ENCODE results near the gene CARNS1.
"Not testable (repeated sequence)": the region's sequence is repeated elsewhere in the genome, so short reads cannot be mapped to it uniquely, and the experiment has no call there.

The CARNS1 gene

GRCh38 chr11:67442504-67443404 lies 27.3 kb downstream of the CARNS1 start:
- DNase-seq = peak in 1 of 2 donors; percentile 18

- no peak for DNase-seq
Measured at GRCh38 chr11:67445515-67445914, 30.0 kb downstream of the CARNS1 start.

GRCh38 chr11:67448220-67448609 lies 32.7 kb downstream of the CARNS1 start:
- DNase-seq = no peak

GRCh38 chr11:67449116-67449844 lies 33.8 kb downstream of the CARNS1 start:
- no peak for DNase-seq

- DNase-seq = no peak
Measured at GRCh38 chr11:67450796-67451657, 35.5 kb downstream of the CARNS1 start.

GRCh38 chr11:67451658-67451976 lies 36.1 kb downstream of the CARNS1 start:
- no peak for DNase-seq

GRCh38 chr11:67452141-67452952 lies 36.9 kb downstream of the CARNS1 start, which contains the start of gene GPR152:
GPR152 (minus strand) TSS chr11:67452729; CDS start chr11:67452724, 5 bp downstream.
- no peak for DNase-seq

- no peak for DNase-seq
Measured at GRCh38 chr11:67453816-67454732, 38.6 kb downstream of the CARNS1 start.

GRCh38 chr11:67455054-67455453 lies 39.6 kb downstream of the CARNS1 start, which contains the start of gene CABP4:
CABP4 (plus strand) TSS chr11:67455354; CDS start chr11:67455424, 70 bp downstream.
- no peak for DNase-seq

- no peak for DNase-seq
Measured at GRCh38 chr11:67456068-67456705, 40.7 kb downstream of the CARNS1 start.

- no peak for DNase-seq
Measured at GRCh38 chr11:67457453-67457852, 42.0 kb downstream of the CARNS1 start.

GRCh38 chr11:67458266-67458665 lies 42.8 kb downstream of the CARNS1 start:
- no peak for DNase-seq

GRCh38 chr11:67463186-67463585 lies 47.7 kb downstream of the CARNS1 start:
- DNase-seq = no peak

GRCh38 chr11:67463680-67464410 lies 48.4 kb downstream of the CARNS1 start:
- no peak for DNase-seq

GRCh38 chr11:67464411-67465188 lies 49.1 kb downstream of the CARNS1 start:
- DNase-seq = peak; percentile 92 to 93

- no peak for DNase-seq
Measured at GRCh38 chr11:67465189-67465510, 49.7 kb downstream of the CARNS1 start.

GRCh38 chr11:67465530-67465929 lies 50.1 kb downstream of the CARNS1 start:
- not testable (repeated sequence) for DNase-seq

- no peak for DNase-seq
Measured at GRCh38 chr11:67466367-67466766, 50.9 kb downstream of the CARNS1 start.
